Anterior cingulate cortex (tissue), 58 donors: Measurements from ENCODE around the gene PFKFB3.

Experiments
- DNase-seq, 58 donors: peaks; one replicate each; lab custom pipeline; 2025; lab: John Stamatoyannopoulos, UW

The PFKFB3 gene

DNA sequence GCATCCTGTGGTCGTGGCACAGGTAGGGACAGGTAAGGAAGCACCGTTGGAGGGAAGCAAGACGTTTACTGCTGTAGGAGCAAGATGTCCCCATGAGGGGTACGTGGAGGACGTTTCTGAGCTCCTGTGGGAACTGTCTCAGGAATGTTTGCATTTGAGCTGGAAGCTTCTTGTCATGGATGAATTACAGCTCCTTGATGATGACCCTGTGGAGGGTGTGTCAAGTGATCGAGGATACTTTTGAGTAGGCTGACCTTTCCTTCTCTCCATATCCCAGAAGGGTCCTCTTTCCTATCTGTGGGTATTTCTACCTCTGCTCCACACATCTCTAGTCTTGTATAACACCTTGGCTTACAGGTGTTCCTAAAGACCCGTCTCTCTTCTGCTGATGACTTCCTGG lies 94.8 kb downstream of the PFKFB3 start:
- no peak for DNase-seq

DNA sequence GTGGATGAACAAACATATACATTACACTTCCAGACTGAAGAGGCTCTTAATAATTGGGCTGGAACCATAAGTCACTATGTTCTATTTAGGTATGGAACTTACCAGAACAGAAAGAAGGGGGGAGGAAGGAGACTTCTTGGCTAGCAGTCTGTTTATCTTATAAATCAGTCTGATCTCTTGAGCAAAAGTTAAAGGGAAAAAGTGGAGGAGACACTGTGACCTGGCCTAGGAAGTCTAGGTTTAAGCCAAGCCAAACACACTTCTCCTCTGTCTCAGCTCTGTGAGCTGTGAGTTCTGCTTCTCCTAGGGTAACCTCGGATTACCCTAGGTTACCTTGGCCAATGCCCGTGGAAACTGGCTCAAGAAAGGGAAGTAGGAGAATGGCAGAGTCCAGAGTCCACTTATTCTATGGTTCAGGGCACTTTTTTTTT lies 95.2 kb downstream of the PFKFB3 start:
- peak in 1 of 58 donors; percentile 12 for DNase-seq

DNA sequence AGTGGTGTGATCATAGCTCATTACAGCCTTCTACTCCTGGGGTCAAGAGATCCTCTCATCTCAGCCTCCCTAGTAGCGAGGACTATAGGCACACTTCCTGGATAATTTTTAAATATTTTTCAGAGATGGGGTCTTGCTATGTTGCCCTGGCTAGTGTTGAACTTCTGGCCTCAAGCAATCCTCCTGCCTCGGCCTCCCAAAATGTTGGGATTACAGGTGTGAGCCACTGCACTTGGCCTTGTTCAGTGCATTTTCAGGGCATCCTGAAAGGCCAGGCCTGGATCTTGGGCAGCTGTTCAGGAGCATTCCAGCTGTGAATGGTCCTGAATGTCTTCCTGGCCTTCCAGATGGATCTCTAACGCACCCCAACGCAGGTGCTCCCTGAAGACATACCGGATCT lies 95.7 kb downstream of the PFKFB3 start:
- no peak for DNase-seq

DNA sequence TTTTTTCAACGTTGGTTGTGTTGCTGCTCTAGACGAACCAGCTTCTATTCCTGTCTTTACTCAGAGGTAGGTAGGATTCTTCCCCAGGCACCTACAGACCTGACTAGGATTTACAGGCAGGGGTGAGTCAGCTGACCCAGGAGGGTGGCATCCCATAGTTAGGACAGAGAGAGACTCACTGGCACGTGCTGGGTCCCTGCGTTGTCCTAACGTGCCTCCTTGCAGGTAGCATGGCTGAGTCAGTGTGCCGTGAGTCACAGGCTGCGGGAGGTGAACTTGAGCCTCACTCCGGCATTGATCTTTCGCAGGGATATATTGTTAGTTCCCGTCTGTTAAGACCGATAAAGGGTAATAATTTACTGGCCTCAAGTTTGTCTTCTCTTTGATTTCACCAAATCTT lies 96.5 kb downstream of the PFKFB3 start:
- DNase-seq = peak in 1 of 58 donors; percentile 15

DNA sequence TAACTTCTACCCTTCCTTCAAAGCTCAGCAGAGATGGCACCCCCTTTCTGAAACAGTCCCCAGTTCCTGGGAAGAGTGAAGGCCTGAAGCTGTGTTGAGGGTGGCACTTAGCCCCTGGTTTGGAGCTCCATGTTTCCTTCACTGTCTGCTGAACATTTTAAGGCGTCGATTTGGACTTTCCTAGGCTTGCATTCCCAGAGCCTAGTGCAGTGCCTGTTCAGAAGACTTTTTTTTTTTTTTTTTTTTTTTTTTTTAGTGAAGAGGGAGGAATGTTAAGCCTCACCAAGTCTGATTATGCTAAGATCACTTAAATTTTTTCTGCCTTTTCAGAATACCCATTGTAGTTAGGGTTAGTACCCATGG lies 97.0 kb downstream of the PFKFB3 start:
- DNase-seq = no peak

DNA sequence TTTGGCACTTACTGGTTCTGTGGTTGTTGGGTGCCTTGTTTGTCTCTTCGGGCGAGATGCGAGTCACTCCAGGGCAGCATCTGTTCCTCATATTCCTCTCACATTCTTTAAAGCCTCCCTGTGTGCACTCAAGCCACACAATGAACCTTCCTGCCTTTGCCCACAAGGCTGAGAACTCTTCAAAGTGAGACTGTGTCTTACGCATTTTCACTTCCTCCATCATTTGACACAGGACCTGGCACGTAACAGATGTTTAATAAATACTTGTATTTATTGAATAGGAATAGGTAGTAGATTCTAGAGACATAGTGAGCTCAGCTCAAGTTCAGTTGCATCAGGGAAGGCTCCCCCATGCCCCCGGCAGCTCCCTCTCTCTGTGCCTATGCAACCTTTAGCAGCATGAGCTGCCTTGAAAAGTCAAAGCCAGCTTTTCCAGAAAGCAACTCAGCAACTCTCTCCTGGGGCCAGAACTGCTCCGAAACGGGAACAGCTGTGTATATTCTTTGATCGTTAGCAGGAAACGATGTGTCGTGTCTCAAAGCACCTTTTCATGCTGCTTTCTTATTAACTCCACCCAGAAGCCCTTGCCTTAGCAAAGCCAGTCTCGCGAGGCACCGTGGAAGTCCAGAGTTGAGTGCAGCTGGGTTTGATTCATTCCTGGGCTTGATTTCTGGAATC lies 97.5 kb downstream of the PFKFB3 start:
- peak in 14 of 58 donors; percentile 5 to 39 (median 22) for DNase-seq

DNA sequence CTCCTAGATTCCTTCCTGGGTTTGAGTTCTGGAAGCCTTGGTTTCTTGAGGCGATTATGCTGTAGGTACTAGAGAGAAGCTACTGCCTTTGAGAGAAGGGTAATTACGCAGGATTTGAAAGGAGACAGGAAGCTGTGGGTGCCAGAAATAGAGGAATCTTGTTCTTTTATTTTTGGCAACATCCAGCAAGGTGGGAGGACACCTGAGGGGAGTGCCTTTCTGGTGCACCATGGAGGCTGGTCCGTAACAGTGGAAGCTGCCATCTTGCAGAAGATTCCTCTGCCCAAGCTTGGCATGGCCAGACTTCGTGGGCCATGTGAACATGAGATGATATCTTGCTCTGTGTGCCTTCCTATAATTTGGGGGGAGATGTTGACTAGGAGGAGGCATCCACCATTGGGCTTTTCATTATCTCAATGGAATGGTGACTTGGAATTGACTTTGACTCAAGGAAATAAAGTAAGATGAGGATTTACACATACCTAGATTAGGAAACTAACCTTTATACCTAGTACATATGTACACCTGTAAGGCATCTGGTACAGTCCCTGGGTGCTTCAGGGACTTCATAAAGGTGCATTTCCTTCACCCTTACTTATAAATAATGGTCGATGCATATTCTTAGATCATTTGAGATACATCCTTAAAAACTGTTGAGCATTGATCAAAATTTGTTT lies 98.2 kb downstream of the PFKFB3 start:
- DNase-seq = no peak

DNA sequence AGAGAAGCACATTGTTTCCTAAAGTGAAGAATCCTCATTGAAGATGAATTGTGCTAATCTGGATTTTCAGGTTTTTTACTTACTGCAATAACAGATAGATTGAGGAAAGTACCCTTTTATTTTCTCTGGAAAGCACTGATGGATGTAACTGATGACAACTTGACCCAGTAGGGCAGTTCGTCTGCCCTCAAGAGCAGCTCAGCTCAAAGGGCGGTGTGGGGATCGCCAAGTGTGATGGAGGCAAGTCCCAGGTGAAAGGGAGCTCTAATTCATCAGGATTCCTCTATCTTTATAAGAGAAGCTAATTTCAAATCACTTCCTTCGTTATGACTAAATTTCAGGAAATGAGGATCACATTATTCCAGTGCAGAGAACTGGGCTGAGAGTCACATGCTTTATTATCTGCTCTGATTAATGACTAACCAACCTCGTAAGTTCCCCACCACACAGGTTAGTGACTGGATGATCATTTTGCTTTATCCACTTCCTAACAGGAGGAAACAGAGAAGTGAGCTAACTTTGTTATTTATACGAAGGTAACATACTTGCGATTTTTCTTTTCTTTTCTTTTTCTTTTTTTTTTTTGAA lies 98.8 kb downstream of the PFKFB3 start:
- no peak for DNase-seq
